Raji (cell line): ENCODE measurements around the gene PDE7B.

Experiments used
- POLR2A ChIP-seq: IDR thresholded peaks from 2 replicates; pipeline ENCODE4 v1.6.1; 2011; ENCODE audit warnings: low read depth, low read length, control low read depth; ENCODE audit not compliant: insufficient read depth

Gene PDE7B

GRCh38 chr6:135897087-135897486 is 45.6 kb downstream of the PDE7B start:
- no peak for TF ChIP-seq POLR2A

GRCh38 chr6:135901774-135902524 is 50.4 kb downstream of the PDE7B start:
- TF ChIP-seq POLR2A, result no peak

- no peak for TF ChIP-seq POLR2A
Measured at GRCh38 chr6:135902756-135903331, 51.3 kb downstream of the PDE7B start.

GRCh38 chr6:135904666-135905065 is 53.2 kb downstream of the PDE7B start:
- TF ChIP-seq POLR2A, result no peak

- no peak for TF ChIP-seq POLR2A
Measured at GRCh38 chr6:135905604-135906300, 54.3 kb downstream of the PDE7B start.

GRCh38 chr6:135906542-135906941 is 55.0 kb downstream of the PDE7B start:
- no peak for TF ChIP-seq POLR2A

- no peak for TF ChIP-seq POLR2A
Measured at GRCh38 chr6:135906972-135907465, 55.5 kb downstream of the PDE7B start.

GRCh38 chr6:135909737-135910387 is 58.4 kb downstream of the PDE7B start:
- TF ChIP-seq POLR2A, result no peak

GRCh38 chr6:135910790-135911618 is 59.5 kb downstream of the PDE7B start:
- no peak for TF ChIP-seq POLR2A

- TF ChIP-seq POLR2A, result no peak
Measured at GRCh38 chr6:135913785-135914184, 62.3 kb downstream of the PDE7B start.

- no peak for TF ChIP-seq POLR2A
Measured at GRCh38 chr6:135919026-135919425, 67.5 kb downstream of the PDE7B start.

GRCh38 chr6:135920689-135921088 is 69.2 kb downstream of the PDE7B start:
- TF ChIP-seq POLR2A, result no peak

GRCh38 chr6:135921188-135921587 is 69.7 kb downstream of the PDE7B start:
- no peak for TF ChIP-seq POLR2A

GRCh38 chr6:135922174-135922573 is 70.7 kb downstream of the PDE7B start:
- TF ChIP-seq POLR2A, result no peak

- no peak for TF ChIP-seq POLR2A
Measured at GRCh38 chr6:135922746-135923145, 71.2 kb downstream of the PDE7B start.
